HG03575 (cell line): ENCODE results near the gene CFAP299.

ENCODE experiments used
- ATAC-seq: cut with Tn5 transposase; IDR thresholded peaks from one replicate; pipeline ENCODE4 v1.9.1; 2021; ENCODE audit not compliant: unreplicated experiment, insufficient number of reproducible peaks, low FRiP score; ENCODE audit errors: extremely low read depth

CFAP299 gene

DNA sequence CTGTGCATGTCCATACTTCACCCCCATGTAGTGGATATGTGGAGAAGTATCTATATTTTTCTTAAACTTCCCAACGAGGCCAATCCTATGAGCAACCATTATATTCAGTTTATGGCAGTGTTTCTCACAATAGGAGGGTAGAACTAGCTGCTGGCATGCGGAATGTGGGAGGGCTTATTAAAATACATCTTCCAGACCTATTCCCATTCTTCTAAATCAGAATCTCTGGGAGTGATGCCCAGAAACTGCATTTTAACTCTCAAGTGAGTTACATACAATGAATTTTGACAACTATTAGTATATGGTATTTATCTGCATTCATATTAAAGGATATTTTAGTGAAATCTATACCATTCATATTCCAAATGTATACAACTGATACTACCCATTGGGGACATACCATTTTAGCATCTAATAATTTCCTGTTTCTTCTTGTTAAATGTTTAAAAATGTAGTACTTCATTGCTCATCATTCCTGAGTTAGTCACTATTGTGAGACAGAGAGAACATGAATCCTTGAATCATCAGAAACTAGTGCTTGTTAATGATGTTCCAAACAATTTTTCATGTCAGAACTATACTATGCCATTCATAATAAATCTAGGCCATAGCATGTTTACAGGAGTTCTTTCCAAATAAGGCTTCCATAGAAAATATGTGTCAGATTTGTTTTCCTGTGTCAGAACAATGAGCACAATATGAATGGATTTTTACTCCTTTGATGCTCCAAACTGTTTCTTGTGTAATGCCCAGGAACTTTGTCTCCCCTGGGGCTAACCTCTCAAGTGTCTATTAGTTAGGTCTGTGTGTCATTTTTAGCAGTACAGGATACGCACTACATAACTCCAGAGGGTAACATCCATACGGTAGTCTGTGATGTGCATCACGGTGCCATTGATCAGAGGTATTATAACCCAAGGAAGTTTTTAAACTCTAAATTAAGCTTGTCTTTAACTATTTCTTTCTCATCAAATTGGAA is 496.1 kb downstream of the CFAP299 start:
- ATAC-seq, result no peak

DNA sequence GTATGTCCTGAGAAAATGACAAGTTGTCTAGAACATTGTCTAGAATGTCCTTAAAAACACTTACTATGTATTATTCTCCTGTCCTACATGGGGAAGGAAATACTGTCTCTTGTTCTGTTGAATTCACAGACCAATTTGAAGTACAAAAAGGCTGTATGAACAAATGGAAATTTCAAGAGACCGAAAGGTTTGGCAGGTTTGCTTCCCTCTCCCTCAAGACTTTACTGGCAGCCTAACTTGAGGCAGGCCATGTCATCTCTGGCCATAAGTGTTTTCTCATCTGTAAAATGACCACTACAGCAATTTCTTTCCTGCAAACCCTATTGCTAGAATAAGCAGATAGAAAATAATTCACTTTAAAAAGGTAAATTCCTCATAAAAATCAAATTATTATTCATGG is 503.8 kb downstream of the CFAP299 start:
- ATAC-seq, result no peak

DNA sequence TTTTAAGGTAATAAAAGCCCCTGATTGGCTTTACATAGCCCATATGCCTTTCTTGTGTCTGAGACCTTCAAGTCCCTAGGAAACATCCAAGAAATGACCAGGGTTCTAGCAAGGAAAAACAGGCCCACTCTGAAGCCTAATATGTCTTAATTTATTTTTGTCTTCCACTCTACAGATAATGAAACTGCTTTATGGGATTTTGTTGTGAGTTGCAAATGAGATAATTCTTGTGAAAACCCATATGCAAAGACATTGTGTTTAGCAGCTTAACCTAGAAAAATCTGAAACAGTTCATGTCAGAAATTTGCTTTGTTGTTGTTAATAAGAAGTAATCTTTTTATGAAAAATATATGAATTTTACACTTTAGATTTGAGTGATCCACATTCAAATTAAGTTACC is 504.3 kb downstream of the CFAP299 start:
- no peak for ATAC-seq

DNA sequence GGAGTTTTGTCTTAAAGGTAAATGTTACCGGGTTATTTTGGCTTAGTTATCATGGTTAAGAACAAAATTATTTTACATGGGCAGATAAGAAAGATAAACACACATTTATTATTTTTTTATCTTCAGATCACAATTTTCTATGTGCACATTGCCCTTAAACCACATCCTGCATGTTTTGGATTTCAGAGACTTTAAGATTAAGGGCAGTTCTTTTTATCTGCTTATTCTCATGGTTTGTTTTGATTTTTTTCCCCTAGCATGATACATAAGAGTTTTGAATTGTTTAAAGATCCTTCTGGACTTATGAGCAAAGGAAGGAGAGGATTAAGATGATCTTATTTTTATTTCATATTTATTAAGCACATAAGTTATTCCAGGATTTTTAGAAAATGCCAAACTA is 504.9 kb downstream of the CFAP299 start:
- no peak for ATAC-seq

DNA sequence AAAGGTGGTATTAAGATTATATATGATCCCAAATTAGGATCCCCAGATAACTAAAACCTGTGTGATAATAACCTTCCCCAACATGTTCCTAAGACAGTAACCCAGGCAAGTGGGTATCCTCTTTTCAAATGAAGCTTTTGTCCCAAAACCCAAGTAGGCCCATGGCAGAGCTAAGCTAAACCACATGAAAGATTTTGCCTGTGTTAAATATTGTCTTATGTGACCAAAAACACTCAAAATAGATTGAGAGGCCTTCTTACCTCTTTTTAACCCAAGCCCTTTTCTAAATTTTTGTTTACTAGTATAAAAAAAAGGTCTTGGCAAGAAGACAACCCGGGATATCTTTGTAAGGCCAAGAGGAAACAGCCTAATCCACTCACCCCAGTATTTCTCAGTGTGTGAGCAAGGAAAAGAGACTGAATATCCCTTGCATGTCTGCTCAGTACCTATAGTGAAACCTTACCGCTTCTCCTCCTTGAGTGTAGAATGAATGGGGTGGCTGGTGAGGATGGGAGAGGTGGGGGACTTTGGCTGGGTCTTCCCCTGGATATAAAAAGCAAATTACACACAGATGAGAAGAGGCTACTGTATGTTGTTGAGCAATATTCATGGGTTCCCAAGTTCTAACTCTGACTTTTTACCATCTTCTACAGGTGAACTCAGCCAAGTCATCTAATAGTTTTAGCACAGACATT is 506.2 kb downstream of the CFAP299 start:
- no peak for ATAC-seq

DNA sequence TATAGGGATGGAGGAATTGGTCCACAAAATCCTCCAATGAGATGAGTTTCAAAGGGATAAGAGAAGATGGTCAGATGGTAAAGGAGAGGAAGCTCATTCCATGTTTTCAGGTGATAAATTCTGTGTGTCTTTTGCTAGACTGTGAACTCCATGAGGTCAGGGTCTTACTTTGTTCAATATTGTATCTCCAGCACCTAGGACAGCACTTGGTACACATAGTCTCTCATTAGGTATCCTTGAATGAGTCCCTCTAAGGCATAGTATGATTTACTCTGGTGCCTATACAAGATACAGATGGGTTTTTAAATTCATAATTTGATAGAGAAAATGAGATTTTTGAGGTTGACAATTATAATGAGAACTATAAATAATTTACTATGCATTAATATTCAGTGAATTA is 510.7 kb downstream of the CFAP299 start:
- no peak for ATAC-seq

DNA sequence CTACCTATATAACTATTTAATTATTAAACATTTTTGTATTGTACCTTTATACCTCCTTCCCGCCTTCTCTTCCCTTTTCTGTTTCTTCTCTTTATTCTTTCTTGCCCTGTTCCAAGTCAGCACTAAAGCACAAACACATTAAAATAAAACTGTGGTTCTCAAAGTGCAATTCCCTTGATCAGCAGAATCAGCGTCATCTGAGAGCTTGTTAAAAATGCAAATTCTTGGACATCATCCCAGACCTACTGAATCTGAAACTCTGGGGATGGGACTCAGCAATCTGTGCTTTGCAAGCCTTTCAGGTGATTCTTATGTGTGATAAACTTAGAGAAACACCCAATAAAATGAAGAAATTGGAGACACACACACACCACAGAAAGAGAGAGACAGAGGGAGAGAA is 516.5 kb downstream of the CFAP299 start:
- no peak for ATAC-seq

DNA sequence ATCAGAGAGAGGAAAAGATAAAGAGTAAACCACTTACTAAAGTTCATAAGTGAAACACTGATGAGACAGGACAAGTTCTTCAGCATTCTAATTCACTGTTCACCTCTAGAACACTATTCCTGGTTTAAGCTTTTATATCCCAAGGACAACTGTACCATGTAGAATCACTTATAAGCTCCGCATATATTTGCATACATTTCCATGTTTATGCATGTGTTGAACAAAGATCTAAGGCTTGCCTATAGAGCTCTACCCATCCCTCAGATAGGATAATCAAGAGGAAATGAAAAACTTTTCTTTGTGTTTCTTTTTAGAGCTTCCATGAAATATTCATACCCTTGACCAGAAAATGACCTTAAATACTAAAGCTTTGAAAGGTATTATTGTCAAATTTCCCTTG is 538.0 kb downstream of the CFAP299 start:
- no peak for ATAC-seq

DNA sequence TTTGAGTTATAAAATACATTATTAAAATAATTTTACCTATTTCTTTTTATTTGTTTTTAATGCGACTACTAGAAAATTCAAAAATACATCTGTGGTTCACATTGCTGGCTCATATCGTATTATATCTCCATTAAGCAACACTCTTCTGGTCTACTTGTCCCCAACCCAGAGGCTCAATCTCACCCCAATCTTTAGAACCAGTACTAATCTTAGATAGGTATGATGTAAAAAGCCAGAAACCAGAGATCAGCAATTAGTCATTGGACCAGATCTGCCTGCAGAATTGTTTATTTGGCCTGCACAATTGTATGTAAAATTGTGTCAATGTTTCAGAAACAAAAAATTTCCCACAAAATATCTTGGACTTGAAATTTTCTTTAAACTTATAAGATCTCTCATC is 539.4 kb downstream of the CFAP299 start:
- ATAC-seq, result no peak

DNA sequence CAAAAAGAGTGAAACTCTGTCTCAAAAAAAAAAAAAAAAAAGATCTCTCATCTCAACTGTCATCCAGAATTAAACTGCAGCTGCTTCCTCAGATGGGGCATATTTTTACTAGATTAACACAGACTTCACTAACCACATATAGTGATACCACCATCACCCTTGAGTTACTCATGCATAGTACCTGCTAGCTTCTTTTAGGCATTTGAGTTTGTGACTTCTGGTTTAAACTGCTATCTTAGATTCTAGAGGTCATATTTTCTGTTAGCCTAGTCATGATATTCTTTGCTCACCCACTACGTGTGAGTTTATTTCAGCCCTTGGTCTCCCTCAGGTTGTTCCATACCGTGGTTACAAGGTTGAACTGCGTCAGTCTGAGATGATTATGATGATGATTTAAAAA is 540.1 kb downstream of the CFAP299 start:
- peak; percentile 95 for ATAC-seq

DNA sequence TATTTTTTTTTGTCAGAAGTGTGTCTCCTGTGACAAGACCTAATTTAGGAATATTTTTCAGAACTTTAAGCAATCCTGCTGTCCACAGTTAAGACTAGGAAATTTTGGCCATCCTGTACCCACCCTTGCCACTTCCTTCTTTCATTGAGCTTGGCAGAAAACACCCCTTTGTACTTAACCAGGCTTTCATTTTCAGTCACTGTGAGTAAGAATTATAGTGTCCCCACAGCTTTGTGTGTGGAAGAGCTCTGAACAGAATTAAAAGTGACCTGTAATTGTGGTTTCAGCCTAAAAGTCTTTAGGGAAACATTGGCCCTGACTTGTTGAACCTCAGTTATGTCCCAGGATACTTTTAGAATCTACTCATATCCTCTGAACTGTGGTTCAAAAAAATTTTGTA is 541.3 kb downstream of the CFAP299 start:
- peak; percentile 33 for ATAC-seq

DNA sequence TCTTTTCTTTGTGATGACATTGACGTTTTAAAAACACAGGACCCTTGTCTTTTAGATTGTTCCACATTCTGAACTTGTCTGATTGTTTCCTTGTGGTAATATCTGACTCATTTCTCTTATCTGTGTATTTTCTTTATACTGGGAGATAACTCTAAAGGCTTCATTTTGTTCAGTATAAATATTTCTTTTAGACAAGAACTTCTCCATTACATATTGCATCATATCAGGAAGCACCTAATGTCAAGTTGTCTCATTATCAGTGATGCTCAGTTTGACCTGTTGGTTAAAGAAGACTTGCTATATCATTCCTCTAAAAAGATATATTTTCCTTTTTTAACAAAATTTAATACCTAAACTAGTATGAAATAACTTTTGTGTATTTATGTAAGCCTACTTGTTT is 542.7 kb downstream of the CFAP299 start:
- ATAC-seq, result no peak

DNA sequence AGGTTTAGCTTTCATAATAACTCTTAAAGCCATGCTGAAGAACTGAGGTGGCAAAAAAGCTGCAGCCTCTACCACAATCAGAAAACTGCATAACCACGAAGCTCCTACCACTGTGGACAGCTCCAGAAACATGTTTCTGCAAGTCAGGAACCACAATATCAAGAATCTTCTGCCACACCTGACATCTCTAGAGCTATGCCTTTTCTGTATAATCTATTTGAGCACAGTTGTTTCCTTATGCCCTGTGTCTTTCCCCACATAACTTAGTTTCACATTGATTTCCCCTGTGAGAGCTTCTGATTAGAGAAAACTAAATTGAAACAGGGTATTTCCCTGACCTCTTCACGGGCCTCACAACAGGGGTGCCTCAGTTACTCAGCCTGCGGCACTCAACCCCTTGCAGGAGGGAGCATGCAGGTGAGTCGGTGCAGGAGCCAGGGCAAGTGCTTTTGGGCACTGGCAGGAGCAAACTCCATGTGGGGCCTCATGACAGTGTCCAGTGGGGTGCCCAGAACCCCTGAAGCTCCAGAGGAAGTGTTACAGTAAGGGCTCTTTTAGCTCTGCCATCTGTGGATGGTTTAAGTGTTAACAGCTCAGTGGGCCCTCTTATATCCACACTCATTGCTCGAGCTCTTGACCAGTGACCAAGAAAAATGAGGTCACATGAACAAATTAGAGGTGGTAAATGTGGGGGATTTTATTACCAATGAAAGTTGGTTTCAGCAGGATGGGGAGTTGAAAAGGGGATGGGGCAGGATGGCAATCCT is 562.2 kb downstream of the CFAP299 start:
- ATAC-seq, result peak; percentile 78

DNA sequence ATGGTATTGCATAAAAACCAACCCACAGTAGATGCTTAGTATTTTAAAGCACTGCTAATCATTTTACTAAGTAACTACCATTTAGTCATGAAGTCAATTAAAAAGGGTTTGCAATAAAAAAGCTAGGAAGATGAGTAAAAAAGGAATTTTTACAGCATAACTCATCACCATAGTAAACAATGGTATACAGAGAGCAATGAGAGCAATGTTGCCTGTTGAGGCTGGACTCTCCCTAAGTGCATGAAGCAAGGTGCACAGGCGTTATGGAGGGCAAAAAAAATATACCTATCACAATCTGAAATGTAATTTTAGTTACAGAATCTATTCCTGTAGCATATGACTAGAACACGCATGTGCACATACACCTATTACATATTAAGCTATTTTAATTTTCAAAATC is 565.4 kb downstream of the CFAP299 start:
- no peak for ATAC-seq

DNA sequence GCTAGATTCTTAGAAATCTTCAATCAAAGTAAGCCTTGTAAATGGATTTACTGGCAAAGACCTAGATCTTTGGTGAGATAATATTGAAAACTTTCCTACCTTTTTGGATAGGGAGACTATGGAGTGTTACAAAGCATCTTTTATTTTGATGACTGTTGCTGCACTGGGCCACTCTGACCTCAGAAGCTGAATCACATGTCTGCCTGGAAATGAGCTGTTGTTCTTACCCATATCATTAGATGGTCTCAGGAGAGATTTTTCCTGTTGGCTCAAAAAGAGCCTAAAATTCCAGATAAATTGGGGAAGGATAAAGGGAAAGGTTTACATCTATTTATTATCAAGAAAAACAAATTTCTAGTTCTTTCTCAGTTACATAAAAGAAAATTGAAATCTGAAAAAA is 567.5 kb downstream of the CFAP299 start:
- no peak for ATAC-seq

DNA sequence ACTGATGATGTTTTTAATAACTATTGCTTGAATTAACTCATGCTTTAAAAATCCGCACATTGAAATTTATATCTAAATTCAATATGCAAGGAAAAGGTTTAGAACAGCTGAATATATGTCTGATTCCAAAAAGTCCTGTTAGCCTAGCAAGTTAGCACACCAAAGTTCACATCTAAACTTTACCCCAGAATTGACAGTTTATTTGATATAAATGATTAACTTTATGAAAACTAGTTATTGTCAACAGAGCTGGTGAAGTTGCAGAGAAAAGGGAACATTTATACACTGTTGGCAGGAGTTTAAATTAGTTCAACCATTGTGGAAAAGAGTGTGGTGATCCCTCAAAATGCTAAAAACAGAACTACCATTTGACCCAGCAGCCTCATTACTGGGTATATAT is 574.4 kb downstream of the CFAP299 start:
- ATAC-seq, result no peak

DNA sequence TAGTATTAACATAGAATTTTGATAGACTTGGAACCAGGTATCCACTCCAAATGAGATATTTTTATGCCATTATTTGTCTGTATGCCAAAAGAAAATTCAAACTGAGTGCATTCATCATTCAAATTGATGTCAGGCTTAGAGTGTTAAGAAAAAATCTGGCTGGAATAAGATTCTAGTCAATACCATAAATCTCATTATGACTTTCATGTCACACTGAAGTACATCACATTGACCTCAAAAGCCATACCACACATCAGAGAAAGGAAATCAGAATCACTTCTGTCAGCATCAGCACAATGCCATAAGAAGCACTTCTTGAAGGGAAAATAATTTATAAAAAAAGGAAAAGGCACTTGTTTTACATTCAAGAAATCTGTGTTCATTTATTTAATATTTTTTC is 575.9 kb downstream of the CFAP299 start:
- no peak for ATAC-seq

DNA sequence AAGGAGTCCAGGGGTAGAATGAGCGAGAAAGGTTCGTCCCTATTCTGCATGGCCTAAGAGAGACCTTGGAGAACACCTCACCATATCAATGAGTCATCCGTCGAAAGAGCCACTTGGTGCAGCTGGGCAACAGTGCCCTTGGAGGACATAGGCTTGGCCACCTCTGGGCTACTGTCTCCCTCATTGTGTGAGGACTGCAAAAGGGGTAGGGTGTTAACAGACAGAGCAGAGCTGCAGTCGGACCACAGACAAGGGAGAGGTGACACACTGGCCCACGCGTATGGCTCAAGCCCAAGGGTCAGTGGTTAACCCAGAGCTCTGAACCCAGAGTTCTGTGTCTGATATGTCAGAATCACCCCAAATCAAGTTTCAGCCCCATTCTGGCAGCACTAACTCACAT is 576.8 kb downstream of the CFAP299 start:
- no peak for ATAC-seq

DNA sequence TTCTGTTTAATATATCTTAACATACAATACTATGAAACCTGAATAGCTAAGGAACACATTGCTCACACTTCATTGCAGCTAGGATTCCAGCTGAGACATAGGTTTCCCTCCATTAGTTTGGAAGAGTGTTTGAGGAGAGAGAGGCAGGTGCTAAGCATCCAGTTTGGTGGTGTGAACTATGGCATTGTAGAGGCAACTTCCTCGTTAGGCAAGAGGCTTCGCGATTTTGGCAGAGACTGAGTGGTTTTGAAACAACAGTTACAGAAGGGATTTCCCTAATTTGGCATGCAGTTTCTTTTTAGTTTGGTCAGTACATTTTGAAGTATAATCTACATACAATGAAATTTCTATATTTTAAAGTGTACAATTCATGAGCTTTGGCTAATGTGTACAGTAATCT is 577.9 kb downstream of the CFAP299 start:
- peak; percentile 81 for ATAC-seq

DNA sequence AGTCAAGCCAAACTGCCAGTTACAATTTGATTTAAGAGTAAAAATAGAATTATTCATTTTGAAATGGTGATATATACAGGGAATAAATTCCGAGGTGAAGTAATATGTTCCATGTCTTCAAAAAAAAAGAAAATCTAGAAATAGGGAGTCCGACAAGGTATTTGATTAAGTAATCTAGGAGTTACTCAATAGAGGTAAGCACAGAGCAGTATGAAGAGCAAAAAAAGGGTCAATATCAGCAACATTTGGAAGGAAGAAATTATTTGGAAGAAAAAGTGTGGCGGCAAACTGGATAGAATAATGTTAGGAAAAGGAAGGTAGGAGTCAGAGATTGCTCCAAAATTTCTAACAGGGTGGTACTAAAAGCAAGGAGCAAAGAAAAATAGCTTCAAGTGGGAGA is 581.2 kb downstream of the CFAP299 start:
- no peak for ATAC-seq
